NCI-H2196 treated with DMSO at 0.1 percent for 48 hours (cell line): ENCODE results near the gene DIRAS1.

ENCODE experiments used
- DNase-seq: peaks from one replicate; lab custom pipeline; 2025; ENCODE audit not compliant: unreplicated experiment; lab: John Stamatoyannopoulos, UW

Gene DIRAS1, protein sequence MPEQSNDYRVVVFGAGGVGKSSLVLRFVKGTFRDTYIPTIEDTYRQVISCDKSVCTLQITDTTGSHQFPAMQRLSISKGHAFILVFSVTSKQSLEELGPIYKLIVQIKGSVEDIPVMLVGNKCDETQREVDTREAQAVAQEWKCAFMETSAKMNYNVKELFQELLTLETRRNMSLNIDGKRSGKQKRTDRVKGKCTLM

DNA sequence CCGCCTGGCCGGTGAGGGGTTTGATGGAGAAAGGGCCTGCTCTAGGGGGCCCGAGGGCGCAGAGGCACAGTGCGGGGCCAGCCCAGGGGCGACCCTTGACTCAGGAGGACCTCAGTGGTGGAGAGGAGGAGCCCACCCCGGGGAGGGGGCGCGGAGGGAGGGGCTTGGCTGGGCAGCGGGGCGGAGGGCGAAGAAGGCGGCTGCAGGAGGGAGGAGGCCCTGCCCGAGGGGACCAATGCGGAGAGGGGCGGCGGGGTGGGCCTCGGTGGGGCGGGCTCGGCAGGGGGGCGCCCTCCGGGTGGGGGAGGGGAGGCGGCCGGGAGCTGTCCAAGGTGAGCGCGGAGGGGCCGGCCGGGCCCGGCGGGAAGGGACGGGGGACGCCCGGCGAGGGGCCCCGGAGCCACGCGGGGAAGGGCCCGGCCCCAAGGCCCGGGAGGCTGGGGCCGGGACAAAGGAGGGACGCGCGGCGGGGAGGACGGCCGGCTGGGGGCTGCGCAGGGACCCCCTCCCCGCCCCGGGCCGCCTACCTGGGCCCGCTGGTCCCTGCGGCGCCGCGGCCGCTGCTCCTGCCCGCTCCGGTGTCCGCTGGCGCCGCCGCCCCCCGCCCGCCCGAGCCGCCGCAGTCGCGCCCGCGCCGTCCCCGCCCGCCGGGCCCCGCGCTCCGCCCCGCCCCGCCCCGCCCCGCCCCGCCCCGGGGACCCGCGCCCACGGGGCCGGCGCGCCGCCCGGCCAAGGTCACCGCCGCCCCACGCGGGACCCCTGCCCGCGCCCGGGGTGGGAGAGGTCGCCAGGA is at the start of gene DIRAS1:
Gene DIRAS1, minus strand, starts transcription at position 596 of the 793 bp plus-strand sequence. CDS start 3,566 bp downstream, outside the sequence.
- DNase-seq: no peak

DNA sequence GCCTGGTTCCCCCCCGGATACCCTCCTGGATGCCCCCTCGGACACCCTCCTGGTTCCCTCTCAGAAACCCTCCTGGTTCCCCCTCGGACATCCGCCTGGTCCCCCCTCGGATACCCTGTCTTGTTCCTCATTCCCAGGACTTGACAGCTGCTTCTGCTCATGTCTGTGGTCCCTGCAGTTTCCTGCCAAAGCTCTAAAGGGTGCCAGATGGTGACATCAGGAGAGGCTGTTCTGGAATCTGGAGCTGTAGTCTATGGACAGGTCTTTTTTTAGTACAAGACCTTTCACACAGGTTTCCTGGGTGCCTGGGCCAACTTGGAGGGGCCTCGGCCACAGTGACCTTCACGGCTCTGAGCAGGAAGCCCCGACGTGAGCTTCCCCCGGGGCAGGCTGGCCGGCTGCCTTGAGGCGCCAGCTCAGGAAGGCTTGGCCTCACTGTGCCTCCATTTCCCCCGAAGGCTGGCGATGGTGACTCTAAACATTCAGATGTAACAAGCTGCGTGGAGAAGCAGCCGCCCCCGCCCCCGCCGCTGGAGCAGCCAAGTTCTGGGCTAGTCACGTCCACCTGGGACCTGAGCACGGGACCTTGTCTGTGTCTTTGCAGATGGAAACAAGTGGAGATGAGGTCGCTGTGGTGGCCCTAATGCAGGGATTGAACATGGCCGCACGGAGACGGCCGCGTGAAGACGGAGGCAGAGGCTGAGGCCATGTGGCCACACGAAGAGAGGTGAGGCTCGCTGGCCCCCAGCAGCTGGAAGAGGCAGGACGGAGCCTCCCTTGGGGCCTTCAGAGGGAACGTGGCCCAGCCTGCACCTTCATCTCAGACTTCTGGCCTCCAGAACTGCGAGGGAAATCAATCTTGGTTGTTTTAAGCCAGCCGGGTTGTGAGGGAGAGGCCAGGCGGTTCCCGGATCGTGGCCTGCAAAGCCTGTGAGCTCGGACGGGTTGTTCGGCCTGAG is 49.2 kb upstream of the DIRAS1 start:
- no peak for DNase-seq

DNA sequence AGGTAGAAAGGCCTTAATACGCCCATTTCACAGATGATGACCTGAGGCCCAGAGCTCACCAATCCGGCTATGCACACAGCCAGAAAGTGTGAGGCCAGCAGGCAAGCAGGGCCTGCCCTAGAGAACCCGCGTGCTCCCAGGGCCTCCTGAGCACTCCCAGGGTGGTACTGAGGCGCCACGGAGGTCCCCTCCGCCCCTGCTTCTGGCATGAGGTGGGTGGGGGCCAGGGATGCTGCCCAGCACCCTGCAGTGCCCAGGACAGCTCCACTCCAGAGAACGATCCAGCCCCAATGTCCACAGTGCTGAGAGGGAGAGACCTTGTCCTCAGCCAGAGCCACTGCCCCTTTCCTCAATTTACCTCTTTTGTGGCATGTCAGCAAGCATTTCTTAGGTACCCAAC is 48.0 kb upstream of the DIRAS1 start:
- no peak for DNase-seq

GRCh38 chr19:2768365-2769132 is 47.4 kb upstream of the DIRAS1 start:
- no peak for DNase-seq

- no peak for DNase-seq
These were observed 46.5 kb upstream of the DIRAS1 start for GRCh38 chr19:2767688-2768087.

GRCh38 chr19:2766594-2767372 is 45.6 kb upstream of the DIRAS1 start:
- DNase-seq: no peak

- DNase-seq: no peak
These were observed 44.2 kb upstream of the DIRAS1 start for GRCh38 chr19:2765376-2765775.

DNA sequence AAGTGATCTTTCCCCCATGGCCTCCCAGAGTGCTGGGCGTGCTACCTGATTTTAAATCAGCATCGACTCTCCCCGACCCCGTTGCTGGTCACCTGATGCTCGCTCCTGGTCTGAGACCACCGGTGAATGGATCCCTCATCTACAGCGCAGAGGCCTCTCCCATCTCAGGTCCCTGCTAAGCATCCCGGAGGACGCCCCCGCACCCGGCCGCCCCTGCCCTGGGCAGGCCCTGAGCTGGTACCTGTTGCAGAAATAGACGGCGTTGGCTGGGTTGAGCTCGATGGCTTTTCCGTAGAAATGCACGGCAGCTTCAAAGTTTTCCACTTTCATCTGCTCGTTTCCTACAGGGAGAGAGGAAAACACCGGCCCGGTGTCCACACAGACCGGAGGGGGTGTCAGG is 43.8 kb upstream of the DIRAS1 start:
- DNase-seq: no peak

GRCh38 chr19:2763687-2764086 is 42.5 kb upstream of the DIRAS1 start:
- DNase-seq: no peak

DNA sequence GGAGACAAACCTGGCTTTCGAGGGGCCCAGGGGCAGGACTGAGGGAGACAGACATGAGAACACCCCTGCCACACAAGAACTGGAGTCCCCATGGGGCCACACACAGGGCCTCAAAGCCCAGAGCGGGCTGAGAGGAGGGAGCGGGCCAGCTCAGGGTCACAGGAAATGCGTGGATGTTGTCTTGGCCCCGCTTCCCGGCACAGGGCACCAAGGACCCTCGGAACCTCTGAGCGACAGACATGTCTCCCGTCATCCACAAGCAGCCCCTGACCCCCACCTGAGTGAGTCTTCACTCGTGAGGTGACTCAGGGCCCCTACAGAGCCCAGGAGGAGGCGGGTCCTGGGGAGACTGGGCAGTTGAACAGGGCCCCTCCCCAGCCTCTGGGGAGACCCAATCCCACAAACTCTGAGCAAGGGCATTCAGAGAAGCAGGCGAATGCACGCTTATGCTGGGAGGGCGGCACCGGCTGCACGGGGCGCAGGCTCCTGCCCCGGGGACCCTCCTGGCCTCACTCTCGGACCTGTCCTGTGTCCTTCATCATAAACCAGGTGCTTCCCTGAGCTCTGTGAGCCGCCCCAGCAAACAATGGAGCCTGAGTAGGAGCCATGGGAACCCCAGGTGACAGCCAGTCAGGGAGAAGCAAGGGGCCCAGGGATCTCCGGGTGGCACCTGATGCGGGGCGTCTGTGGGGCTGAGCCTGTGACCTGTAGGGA is 41.8 kb upstream of the DIRAS1 start:
- DNase-seq: no peak

GRCh38 chr19:2761876-2762782 is 41.0 kb upstream of the DIRAS1 start:
- no peak for DNase-seq

GRCh38 chr19:2761309-2761677 is 40.1 kb upstream of the DIRAS1 start:
- no peak for DNase-seq

DNA sequence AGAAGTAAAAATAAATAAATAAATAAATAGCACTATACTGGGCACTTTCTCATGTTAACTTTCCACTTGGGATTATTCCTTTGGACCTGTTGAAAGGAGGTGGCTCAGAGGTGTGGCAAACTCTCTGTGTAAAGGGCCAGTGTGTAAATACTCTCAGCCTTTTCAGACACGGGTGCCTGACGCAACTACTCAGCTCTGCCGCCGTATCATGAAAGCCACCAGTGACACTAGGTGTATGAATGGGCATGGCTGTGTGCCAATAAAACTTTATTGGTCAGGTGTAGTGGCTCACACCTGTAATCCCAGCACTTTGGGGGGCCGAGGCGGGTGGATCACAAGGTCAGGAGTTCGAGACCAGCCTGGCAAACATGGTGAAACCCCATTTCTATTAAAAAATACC is 38.8 kb upstream of the DIRAS1 start:
- no peak for DNase-seq

- DNase-seq: no peak
These were observed 38.2 kb upstream of the DIRAS1 start for GRCh38 chr19:2759362-2759761.

DNA sequence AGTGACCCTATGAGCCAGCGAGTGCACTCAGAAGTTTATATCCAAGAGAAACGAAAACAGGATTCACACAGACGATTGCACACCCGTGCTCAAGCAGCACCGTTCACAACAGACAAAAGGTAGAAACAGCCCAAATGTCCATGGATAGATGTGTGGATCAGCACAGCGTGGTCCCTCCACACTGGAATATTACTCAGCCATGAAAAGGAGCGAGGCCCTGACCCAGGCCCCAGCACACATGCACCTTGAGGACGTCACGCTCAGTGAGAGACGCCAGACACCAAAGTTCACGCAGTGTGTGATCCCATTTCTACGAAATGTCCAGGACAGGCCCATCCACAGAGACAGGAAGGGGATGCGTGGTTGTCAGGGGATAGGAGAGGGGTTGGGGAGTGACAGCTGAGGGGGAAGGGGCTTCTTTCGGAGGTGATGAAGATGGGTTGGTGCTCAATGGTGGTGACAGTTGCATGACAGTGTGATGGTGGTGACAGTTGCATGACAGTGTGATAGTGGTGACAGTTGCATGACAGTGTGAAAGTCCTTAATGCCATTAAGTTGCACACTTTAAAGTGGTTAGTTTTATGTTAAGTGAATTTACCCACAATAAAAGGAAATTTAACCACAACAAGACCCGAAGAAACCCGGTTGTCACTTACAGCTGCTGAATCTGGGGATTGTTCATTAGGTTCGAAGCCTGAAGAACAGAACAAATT is 37.6 kb upstream of the DIRAS1 start:
- DNase-seq: no peak

DNA sequence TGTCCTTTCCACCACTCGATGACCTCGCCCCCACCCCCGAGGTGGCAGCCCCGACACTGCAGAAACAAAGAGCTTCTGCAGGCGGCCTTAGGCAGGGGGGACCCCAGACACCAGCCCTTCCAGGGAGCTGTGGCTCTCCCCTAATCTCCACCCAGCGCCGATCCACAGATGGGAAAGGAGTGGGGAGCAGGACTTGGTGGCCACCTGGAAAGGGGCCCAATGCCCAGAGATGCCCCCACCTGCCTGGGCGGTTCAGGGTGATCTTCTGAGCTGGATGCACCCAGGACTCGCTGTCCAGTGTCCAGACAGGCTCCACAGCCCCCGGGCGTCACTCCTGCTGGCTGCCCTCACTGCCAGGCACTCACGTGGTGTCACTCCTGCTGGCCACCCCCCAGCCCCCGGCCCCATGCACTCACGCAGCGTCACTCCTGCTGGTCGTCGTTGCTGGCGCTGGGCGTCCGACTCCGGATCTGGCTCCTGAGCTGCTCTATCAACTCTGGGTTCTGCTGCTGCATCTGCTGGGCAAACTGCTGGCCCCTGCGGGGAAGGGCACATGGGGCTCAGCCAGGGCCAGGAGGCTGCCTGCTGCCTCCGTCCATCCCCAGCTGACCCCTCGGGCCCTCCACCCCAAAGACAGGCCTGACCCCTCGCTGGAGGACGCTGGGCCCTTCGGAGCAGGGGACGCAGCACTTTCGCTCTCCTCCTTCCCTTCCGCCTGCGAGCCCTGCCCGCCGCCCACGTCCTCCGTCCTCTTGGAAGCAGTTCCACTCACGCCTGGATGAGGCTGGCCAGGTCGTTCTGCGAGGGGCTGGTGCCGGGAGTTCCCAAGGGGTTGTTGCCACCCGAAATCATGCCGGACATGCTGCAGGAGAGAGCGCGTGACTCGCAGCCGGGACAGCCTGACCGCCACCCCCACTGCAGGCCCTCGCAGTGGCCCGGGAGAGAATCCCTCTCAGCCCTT is 36.0 kb upstream of the DIRAS1 start:
- no peak for DNase-seq

DNA sequence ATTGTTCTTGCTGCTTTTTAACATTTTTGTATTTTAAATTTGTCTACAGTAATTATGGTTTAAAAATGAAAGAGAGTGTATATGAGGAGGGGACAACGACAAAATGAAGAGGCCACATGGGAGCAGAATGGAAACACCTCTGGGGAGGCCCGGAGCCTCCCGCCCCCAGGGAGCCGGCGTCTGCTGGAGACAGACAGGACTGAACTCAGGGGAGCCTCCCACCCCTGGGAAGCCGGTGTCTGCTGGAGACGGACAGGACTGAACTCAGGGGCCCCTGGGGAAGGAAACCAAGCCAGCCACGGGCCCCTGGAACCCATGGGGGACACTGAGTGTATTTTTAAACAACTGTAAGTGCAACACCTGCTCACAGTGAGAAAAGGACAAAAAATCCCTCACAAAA is 35.3 kb upstream of the DIRAS1 start:
- no peak for DNase-seq
